ENCODE measurements around the gene ALG1.
"Not testable (repeated sequence)": the region's sequence is repeated elsewhere in the genome, so short reads cannot be mapped to it uniquely, and the experiment has no call there.

Gene ALG1

GRCh38 chr16:5075637-5076036 lies 4.0 kb downstream of the ALG1 start:
- DNase-seq, result no peak

GRCh38 chr16:5077304-5077703 lies 5.7 kb downstream of the ALG1 start:
- no peak for DNase-seq

DNA sequence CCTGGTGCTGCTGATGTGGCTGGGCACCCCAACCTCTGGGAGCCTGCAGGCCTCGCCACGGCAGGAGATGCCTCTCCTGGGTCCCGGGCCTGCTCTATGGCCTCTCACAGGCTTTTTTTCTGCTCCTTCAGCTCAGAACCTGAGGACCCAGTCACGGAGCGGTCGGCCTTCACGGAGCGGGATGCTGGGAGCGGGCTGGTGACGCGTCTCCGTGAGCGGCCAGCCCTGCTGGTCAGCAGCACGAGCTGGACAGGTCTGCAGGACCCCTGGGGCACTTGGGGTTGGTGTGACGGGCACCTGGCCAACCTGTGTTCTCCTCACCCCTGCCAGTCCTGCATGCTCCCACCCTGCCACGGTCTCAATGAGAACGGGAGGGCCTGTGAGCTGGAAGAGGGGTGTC lies 7.0 kb downstream of the ALG1 start:
- no peak for DNase-seq

GRCh38 chr16:5080461-5080860 lies 8.8 kb downstream of the ALG1 start:
- DNase-seq, result not testable (repeated sequence)

DNA sequence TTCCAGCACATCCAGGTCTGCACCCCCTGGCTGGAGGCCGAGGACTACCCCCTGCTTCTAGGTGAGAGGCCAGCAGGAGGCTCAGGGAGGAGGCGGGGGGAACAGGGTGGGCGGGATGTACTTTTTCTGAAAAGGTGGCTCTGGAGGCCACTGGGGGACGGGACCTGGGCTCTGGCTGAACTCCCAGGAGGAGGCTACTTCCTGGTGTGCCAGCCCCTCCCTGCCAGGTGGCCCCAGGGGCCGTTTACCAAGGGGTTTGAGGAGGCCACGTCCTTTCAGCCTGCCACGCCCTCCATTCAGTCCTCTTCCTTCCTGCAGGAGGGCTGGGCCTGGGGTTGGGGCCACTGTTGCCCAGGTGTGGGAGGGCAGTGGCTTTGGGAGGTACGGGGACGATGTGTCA lies 9.4 kb downstream of the ALG1 start:
- DNase-seq, result not testable (repeated sequence)

- not testable (repeated sequence) for DNase-seq
Measured at GRCh38 chr16:5083646-5084045, 12.0 kb downstream of the ALG1 start.

DNA sequence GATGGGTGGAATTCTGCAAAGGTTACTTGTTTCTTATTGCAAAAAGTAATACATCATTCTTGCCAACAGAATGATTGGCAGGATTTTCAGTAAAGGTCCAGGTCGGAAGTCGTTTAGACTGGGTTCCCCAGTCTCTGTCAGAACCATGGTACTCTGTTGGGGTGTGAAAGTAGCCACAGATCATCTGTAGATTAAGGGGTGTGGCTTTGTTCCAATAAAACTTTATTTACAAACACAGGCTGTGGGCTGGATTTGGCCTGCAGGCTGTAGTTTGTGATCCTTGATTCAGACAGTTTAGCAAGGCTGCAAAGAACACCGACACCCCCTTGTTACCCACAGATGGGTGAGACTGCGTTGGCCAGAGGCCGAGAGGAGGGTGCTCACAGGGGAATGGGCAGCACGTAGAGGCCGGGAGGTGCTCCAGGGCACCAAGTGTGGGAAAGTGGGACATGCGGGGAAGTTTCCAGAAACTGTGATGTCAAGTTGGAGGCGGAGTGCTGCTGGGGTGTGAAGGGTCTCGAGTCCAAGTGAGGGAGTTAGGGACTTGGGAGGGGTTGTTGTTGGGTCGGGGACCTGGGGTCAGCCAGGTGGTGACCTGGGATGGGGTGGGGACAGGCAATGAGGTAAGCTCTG lies 12.6 kb downstream of the ALG1 start:
- DNase-seq, result not testable (repeated sequence)

DNA sequence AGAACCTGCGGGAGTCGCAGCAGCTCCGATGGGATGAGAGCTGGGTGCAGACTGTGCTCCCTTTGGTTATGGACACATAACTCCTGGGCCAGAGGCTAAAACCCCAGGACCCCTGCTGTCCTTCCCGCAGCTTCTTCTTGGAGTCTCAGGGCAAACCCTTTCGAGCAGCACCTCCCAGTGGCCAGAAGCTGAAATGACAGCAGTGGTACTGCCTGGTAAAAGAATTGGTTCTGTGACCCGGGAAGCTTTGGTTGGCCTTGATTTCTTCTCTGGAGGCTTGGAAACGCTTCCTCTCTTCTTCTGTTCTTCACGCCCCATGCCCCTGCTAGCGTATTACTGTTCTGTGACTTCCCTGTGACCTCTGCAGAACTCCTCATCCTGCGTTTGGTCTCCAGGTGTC lies 13.2 kb downstream of the ALG1 start:
- DNase-seq, result not testable (repeated sequence)

GRCh38 chr16:5085716-5086115 lies 14.1 kb downstream of the ALG1 start:
- DNase-seq, result not testable (repeated sequence)

DNA sequence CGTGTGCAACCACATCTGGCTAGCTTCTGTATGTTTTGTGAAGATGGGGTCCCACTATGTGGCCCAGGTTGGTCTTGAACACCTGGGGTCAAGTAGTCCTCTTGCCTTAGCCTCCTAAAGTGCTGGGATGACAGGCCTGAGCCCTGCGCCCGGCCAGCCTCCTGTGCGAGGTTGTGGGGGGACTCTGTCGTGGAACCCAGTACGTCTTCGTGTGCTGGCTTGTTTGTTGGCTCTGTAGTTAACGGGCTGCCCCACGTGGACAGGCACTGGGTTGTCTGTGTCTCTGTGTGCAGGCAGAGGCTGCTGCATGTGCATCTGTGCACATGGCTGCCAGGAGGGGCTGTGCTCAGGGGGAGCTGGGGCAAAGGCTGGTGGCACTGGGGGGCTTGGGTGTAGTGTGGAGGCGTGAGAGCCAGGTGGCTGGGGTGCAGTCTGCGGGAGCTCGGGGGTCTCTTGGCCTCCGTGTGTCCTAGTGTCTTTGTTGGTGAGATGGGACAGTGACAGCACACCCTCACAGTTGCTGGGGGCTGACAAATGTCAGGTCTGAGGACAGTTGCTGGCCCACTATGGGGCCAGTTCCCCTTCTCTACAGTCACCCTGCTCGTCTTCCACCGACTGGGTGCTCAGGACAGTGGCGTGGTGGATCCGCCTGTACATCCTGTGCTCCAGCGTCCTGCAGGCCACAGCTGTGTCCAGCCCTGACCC lies 16.6 kb downstream of the ALG1 start:
- not testable (repeated sequence) for DNase-seq

DNA sequence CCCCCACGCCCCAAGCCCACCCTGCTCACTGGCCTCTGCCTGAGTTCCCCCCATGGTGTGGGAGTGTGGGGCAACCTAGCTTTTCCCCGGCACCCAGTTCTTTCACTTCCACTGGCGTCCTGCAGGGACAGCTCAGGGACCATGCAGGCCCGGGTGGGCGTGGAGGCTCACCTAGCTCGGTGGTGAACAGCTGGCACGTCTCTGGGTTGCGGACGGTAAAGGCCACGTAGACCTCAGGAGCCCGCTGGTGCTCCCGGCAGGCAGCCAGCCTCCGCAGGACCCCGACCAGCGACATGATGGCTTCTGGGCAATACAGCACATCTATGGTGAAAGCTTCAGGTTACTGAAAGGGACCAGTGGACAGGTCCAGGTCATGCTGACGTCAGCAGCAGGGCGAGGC lies 17.3 kb downstream of the ALG1 start:
- DNase-seq, result not testable (repeated sequence)

- DNase-seq, result not testable (repeated sequence)
Measured at GRCh38 chr16:5089911-5090555, 18.4 kb downstream of the ALG1 start.

- DNase-seq, result not testable (repeated sequence)
Measured at GRCh38 chr16:5090592-5090991, 18.9 kb downstream of the ALG1 start.

GRCh38 chr16:5093081-5093480 lies 21.4 kb downstream of the ALG1 start:
- not testable (repeated sequence) for DNase-seq

GRCh38 chr16:5093746-5094145 lies 22.1 kb downstream of the ALG1 start:
- DNase-seq, result peak; percentile 69

GRCh38 chr16:5095145-5095830 lies 23.6 kb downstream of the ALG1 start:
- DNase-seq, result not testable (repeated sequence)

DNA sequence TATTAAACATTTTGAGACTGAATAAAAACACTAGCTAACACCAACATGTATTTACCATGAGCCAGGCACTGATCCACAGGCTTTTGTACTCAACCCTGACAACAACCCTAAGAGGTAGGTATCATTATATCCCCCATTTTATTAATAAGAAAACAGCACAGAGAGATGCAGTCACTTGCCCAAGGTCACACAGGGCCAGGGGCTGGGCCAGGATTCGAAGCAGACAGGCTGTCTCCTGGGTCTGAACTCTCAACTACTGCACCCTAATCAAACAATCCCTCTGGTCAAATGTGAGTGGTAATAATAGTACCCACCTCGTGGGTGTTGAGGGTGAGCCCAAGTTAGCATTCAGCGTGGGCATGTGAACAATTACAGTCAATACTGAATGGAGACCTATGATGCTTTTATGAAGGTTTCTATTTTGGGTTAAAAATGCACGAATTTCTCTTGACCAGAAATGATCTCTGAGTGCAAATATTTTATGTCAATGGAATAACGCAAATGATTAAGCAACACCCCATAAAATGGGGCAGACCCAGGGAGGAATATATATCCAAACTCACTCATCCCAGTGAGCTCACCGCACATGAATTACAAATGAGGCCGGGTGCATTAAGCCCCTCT lies 24.9 kb downstream of the ALG1 start:
- not testable (repeated sequence) for DNase-seq

GRCh38 chr16:5097061-5097469 lies 25.4 kb downstream of the ALG1 start:
- DNase-seq, result not testable (repeated sequence)

GRCh38 chr16:5097470-5098220 lies 26.0 kb downstream of the ALG1 start, which contains the start of gene EEF2KMT:
Gene EEF2KMT (minus strand): TSS chr16:5097795. CDS start chr16:5097739, 56 bp downstream.
- peak; percentile 91 for DNase-seq

GRCh38 chr16:5098221-5099159 lies 26.8 kb downstream of the ALG1 start:
- not testable (repeated sequence) for DNase-seq

GRCh38 chr16:5099174-5099573 lies 27.5 kb downstream of the ALG1 start:
- DNase-seq, result peak; percentile 51
